ENCODE data around the gene AIFM1. TPM values are rescaled to one million over a fixed set of nuclear protein-coding genes. Genes with fewer than 3 reads are reported as not detected.
A peak's percentile ranks its signal among the peaks of the same experiment; 100 is the strongest.

The AIFM1 gene
- polyA plus RNA-seq, 2 of the 4 experiments (the other 2 are of a cell fraction) = 90.2 to 103 TPM

GRCh38 chrX:130166503-130166777 is 799 bp upstream of the AIFM1 start:
- no peak; a peak in 1 of 6 replicates for ATAC-seq
- ChIA-PET POLR2A (interaction anchor here (1.4 kb wide), 1 partner anchor 10 kb away, joined by 6 read pairs; no protein-coding TSS in a partner anchor), CTCF (interaction anchor here (0.6 kb wide), 1 partner anchor 86 kb away, joined by 3 read pairs; no protein-coding TSS in a partner anchor)
- Histone ChIP-seq H3K4me2 (peak overlapping the region; percentile 86), H3K4me3 (peak overlapping the region; percentile 73), H3K4me1 (peaks cover 27% of the 10 kb centered on the region), H3K9me3 (no peaks in the 10 kb centered on the region), H3K27ac (peak overlapping the region; percentile 90 to 96)
- FAIRE-seq = no peak
- WGBS (ENCODE audit: missing lambda C conversion rate) = 1% methylated on average over 4 of the region's 4 CpGs
- TF ChIP-seq TFCP2L1 (CRISPR knock-in tag; IDR thresholded peaks at IDR 0.05) (no peak), BHLHE40 (IDR thresholded peaks at IDR 0.05; ENCODE audit: low read depth, low read length) (no peak), MAX (IDR thresholded peaks at IDR 0.05) (no peak), ZSCAN20 (CRISPR knock-in tag; IDR thresholded peaks at IDR 0.05) (no peak)
- DNase-seq (ENCODE audit: low read depth in 1 of 2, low spot score in 1 of 2) = no peak

GRCh38 chrX:130165181-130165702 is 399 bp downstream of the AIFM1 start:
- FAIRE-seq = no peak
- ATAC-seq = peak; percentile 72 to 73
- CTCF ChIA-PET = interaction anchor here (1.0 kb wide), 1 partner anchor 46 kb away, joined by 3 read pairs; no protein-coding TSS in a partner anchor

More at GRCh38 chrX:130165181-130165702, 399 bp downstream of the AIFM1 start:
- no peak for DNase-seq (ENCODE audit: low read depth in 1 of 2, low spot score in 1 of 2)
- Histone ChIP-seq H3K4me2 (peak overlapping the region; percentile 92), H3K9me3 (no peaks in the 10 kb centered on the region), H3K4me3 (peak overlapping the region; percentile 73), H3K4me1 (peaks cover 28% of the 10 kb centered on the region), H3K27ac (peak overlapping the region; percentile 90 to 96)
- 3% methylated on average over 21 of the region's 32 CpGs for WGBS (ENCODE audit: missing lambda C conversion rate)
- POLR2A ChIA-PET = interaction anchor here (0.7 to 1.4 kb wide), 8 partner anchors 9 to 233 kb away, joined by 3 to 9 read pairs (median 3); no protein-coding TSS in a partner anchor
- no peak for TF ChIP-seq JUN (IDR thresholded peaks at IDR 0.05)
- no peak for TF ChIP-seq ATOH8 (CRISPR knock-in tag; IDR thresholded peaks at IDR 0.05; ENCODE audit: low read depth)
- TF ChIP-seq FOSB (CRISPR knock-in tag; IDR thresholded peaks at IDR 0.05) = no peak
- no peak for TF ChIP-seq KDM1A (IDR thresholded peaks at IDR 0.05; ENCODE audit: low read depth)
- TF ChIP-seq SMC3 (IDR thresholded peaks at IDR 0.05) = no peak
- TF ChIP-seq CBX2 (IDR thresholded peaks at IDR 0.05; ENCODE audit: borderline replicate concordance, low read depth) = no peak
- TF ChIP-seq HOXA7 (CRISPR knock-in tag; IDR thresholded peaks at IDR 0.05) = no peak
- TF ChIP-seq USF2 (IDR thresholded peaks at IDR 0.05) = no peak
- TF ChIP-seq ZC3H11A (IDR thresholded peaks at IDR 0.05) = no peak
- TF ChIP-seq NFE2L2 (conservative IDR thresholded peaks at IDR 0.05; ENCODE audit: low read length) = no peak
- TF ChIP-seq CEBPB (IDR thresholded peaks at IDR 0.05) = no peak
- no peak for TF ChIP-seq NPAS2 (CRISPR knock-in tag; IDR thresholded peaks at IDR 0.05; ENCODE audit: borderline replicate concordance)
- no peak for TF ChIP-seq HOXB13 (CRISPR knock-in tag; IDR thresholded peaks at IDR 0.05; ENCODE audit: low read depth)
- TF ChIP-seq REST (IDR thresholded peaks at IDR 0.05) = no peak
- no peak for TF ChIP-seq EHF (CRISPR knock-in tag; IDR thresholded peaks at IDR 0.05)
- no peak for TF ChIP-seq BCL3 (IDR thresholded peaks at IDR 0.05)
- no peak for TF ChIP-seq CHD2 (IDR thresholded peaks at IDR 0.05; ENCODE audit: low read length, partially characterized antibody)

Data from A549 (cell line).